Upper lobe of left lung (tissue), 4 donors: ENCODE measurements around the gene PLA2G5.

Experiments used
- POLR2A ChIP-seq, 4 donors: fragments of 450-650 bp; IDR thresholded peaks; one replicate each; pipeline ENCODE4 v1.5.1; 2016 to 2017; ENCODE audit warnings: antibody characterized with exemption in 4 of 4, mild to moderate bottlenecking in 2 of 4
- POLR2AphosphoS5 ChIP-seq, 2 donors: sonication (generic); formaldehyde crosslinking; IDR thresholded peaks; one replicate each; pipeline ENCODE4 v1.5.1; 2017; ENCODE audit warnings: antibody characterized with exemption in 2 of 2
- TF ChIP-seq, protein P1 (sequence below), 6 experiments: fragments of 450-650 bp in 4 of 6; fragments of 200-600 bp in 2 of 6; sonication (generic) in 2 of 6; IDR thresholded peaks; one replicate each; pipeline ENCODE4 v1.5.1; 2016 to 2019; ENCODE audit warnings: antibody characterized with exemption in 6 of 6

DNA sequence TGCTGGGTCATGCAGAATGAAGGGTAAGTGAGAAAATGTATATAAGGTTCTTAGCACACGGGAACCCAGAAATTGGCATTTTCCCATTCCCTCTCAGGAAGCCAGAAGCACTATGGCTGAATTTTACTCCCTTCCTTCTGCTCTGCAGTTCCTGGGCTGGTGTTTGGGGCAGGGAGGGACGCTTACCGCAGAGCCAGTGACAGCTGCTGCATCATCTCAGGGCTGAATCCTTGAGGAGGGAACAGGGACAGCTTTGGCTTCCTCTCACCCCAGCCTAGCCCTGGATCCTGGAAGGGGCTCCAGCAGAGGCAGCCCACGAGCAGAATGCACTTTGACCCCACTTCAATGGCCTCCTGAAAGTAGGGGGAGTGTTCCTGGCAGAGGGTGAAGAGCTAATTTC lies 37.4 kb downstream of the PLA2G5 start:
- TF ChIP-seq, protein P1, sequence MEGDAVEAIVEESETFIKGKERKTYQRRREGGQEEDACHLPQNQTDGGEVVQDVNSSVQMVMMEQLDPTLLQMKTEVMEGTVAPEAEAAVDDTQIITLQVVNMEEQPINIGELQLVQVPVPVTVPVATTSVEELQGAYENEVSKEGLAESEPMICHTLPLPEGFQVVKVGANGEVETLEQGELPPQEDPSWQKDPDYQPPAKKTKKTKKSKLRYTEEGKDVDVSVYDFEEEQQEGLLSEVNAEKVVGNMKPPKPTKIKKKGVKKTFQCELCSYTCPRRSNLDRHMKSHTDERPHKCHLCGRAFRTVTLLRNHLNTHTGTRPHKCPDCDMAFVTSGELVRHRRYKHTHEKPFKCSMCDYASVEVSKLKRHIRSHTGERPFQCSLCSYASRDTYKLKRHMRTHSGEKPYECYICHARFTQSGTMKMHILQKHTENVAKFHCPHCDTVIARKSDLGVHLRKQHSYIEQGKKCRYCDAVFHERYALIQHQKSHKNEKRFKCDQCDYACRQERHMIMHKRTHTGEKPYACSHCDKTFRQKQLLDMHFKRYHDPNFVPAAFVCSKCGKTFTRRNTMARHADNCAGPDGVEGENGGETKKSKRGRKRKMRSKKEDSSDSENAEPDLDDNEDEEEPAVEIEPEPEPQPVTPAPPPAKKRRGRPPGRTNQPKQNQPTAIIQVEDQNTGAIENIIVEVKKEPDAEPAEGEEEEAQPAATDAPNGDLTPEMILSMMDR (IDR thresholded peaks at IDR 0.05), result no peak
- no peak for TF ChIP-seq POLR2A (IDR thresholded peaks at IDR 0.05)
- TF ChIP-seq POLR2AphosphoS5 (IDR thresholded peaks at IDR 0.05), result no peak
